ENCODE measurements around the gene ABHD12B.
"Not testable (repeated sequence)": the region's sequence is repeated elsewhere in the genome, so short reads cannot be mapped to it uniquely, and the experiment has no call there.

The ABHD12B gene

DNA sequence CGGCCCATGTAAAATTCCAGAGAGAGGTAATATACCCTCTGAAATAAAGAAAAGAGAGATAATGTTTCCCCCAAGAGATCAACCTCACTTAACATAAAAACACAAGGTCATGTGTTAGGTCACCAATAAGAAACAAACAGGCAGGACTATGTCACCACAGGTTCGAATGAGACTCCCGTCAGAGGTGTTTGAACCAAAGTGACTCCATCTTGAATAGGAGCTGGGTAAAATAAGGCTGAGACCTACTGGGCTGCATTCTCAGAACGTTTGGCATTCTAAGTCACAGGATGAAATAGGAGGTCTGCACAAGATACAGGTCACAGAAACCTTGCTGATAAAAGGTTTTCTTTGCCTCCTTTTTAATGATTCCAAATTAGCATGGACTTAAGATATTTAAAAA is 65.9 kb downstream of the ABHD12B start:
- DNase-seq, result no peak

DNA sequence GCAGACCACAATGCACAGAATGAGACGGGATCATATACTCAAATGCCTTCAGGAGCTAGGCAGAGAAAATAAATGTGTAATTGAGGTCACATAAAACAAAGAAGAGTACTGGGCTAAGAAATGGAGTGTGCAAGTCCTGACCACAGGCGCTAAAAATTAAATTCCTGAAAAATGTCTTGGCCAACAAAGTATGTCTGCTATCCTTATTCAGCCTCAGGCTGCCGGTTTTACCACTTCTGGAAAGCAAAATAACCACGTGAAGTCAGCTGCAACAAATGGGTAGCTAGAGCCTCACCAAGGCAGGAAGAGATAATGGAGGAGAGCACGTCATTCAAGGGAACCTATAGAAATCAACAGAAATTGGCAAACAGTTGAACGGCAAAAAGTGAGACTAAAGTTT is 69.3 kb downstream of the ABHD12B start:
- no peak for DNase-seq

DNA sequence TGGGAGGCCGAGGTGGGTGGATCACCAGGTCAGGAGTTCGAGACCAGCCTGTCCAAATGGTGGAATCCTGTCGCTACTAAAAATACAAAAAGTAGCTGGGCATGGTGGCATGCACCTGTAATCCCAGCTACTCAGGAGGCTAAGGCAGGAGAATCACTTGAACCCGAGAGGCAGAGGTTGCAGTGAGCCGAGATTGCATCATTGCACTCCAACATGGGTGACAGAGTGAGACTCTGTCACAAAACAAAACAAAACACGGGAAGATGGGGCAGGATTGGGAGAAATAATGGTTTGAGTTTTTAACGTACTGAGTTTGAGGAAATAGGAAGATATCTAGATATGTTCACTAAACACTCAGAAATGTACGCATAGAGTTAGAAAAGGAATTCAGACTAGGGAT is 69.8 kb downstream of the ABHD12B start:
- not testable (repeated sequence) for DNase-seq

DNA sequence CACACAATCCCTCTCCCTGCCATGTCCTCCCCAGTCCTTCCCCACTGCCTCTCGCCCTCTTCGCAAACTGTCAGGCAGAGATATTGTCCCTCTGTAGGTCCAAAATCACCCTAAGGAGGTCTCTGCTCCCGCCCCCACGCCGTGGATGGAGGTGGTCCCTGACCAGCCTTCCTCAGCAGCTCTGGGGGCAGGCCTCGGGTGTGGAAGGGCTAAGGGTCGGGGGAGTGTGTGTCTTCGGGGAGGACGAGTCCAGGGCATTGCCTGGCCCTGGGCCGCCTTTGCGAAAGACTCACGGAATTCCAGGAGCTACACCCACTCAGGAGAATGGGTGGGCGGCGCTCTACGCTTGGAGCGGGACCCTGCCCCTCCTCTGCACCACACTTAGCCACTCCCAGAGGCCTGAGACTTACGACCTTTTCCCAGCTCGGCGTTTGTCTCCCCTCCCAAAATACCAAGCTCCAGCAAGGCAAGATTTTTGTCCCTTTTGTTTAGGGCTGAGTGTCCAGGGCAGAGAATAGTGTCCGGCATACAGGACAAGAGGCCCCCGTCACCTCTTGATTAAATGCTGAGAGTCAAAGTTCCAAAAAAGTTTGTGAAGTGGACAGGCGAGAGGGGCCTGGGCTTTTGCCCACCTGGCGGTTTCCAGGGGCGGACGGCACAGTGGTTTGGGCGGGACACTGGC is 71.5 kb downstream of the ABHD12B start:
- DNase-seq, result no peak

DNA sequence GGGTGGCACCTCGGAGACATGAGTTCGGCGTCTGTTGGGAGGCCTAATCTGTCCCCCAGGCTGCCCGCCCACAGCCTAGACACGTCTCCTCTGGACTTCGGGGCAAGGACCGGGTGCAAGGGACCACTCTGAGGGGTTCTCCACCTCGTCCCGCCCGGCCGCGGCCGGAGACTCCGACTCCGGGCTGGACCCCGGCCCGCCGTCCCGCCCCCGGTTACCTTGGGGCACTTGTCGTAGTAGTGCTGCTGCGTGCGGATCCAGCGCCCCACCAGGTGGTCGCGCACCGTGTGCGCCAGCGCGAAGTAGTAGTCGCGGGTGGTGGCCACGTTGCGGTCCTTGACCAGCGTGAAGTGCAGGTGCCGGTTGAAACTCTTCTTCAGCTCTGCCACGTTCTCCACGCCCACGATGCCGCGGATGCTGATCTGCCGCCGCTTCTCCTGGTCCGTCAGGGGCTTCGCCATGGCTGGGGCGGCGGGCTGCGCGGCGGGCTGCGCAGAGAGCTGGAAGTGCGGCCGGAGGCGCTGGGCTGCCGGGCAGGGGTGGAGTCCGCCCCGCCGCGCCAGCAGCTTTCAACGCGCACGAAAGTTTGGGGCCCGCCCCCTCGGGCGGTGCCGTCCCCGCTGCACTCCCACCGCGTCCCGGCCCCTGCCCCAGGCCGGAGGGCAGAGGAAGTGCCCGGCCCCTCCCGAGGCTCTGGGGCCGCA is 72.2 kb downstream of the ABHD12B start, which contains the start of gene PYGL:
Gene PYGL, minus strand, starts transcription at position 541 of the 704 bp plus-strand sequence. Its CDS starts 80 bp downstream, at position 461.
- peak; percentile 15 to 21 for DNase-seq

DNA sequence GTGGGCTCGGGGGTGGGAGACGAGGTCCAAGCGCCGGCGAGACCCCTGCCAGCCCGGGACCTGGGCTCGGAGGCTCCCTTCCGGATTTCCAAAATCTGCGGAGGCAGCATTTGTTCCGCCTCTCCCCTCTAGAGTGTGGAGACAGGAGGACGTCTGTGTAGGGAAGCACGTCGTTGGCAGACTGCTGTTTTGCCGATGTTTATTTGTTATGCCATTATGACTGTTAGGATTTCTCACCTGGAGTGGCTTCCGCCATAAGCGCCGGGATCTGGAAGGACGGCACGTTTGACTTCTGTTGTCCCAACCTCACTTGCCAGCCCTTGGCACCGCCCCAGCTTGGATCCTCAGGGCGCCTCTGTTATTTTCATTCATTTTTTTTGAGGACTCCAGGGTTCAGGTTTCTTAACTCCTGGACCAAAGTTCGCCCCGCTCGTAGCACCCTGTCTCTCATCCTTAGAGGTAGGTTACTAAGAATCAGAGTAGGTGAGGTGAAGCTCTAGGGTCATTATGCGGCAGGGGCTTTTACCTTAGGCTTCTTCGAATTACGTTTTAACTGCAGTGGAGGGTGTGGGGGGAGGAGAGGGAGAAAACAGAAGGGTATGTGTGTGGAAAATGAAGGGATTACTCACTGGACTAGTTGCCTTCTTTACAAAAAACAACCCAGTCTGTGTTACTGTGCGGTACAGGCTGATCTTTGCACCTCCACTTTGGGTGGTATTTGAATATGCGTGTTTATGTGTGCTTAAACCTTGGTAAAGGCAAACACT is 73.0 kb downstream of the ABHD12B start:
- DNase-seq, result no peak

DNA sequence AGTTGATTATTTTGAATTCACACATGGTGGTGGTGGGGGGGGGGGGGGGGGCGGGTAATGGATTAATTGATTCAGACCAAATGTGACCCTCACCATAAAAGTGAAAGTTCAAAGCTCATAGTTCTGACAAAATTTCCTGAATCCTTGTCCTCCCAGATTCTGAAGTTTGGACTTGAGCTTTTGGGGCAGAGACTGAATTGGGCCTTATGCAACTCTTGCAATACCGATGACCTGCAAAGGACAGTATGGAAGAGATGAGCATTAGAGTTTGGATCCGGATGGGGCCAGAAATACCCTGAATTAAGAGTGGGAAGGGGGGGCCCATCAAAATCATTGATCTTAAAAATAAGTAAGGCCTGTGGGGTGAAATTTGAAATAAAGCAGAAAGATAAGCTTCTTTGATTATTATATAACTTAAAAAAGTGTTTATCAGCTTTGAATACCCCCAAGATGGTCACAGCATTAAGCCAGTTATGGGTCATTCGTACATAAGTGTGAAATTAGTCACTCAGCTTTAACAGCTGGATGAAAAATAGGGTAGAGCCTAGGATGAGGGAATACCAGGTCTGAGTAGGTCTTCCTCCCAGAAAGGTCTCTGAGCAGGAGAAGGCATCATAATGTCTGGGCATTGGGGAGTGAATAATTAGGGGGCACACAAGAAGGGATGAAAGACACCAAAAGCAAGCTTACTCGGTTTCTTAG is 74.5 kb downstream of the ABHD12B start:
- DNase-seq, result no peak

DNA sequence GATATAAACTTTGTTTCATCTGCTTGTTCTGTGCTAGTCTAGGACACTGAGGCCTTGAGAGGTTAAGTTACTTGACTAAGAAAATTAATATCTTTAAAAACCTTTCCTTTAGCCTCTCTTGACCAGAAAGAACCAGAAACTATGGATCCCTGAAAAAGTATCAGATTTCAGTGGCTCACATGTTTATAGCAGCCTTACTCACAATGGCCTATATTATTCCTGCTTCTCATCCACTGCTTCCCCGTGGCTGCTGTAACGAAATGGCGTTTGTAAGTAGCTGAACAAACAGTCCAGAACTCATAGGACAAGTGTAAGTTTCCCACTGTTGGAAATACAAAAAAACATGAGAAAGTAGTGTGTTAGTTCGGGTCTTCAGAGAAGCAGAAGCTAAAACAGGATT is 75.6 kb downstream of the ABHD12B start:
- no peak for DNase-seq

DNA sequence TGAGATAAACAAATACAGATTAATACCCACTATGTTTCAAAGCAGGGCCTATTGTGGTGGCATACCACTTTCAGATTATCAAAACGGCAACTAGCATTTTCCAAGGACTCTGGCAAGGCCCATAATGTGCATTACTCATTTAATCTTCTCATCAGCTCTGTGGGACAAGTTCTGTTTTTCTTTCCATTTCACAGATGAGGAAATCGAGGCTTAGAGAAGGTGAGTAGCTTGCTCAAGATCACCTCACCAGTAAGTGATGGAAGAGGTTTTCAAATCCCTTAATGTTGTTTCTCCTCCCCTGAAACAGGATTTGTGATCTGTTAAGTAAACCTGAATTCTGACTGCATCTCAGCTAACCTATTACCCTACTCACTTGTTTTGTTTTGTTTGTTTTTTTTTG is 76.4 kb downstream of the ABHD12B start:
- DNase-seq, result no peak

DNA sequence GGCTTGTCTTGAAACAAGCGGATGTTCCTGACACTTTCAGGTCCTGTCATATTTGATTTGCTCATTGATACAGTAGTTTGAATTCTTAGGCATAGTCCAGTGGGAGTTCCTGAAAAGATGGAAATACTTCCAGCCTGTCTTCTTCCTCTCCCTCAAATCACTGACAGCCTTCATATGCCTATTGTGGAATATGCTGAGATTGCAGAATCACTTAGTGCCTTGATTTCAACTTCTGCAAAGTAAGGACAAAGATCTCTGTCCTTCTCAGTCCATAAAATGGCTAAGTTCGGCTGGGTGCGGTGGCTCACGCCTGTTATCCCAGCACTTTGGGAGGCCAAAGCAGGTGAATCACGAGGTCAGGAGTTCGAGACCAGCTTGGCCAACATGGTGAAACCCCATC is 79.2 kb downstream of the ABHD12B start:
- DNase-seq, result no peak

DNA sequence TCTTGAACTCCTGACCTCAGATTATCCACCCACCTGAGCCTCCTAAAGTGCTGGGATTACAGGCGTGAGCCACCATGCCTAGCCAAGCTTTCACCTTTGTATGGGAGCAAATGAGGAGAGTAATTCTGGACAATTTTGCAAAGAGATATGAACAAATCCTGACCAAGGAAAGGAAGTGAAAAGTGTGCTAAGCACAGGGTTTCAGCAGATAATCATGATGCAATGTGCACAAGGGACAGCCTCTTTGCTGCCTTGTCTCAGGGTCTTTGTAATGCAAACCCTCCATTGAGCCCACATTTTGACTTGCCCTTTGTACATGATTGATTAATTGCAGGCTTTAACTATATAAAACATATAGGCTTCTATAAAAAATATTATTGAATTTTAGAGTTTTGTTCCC is 81.6 kb downstream of the ABHD12B start:
- no peak for DNase-seq

Measured in stimulated activated CD4-positive, alpha-beta T cell treated with anti-CD3 and anti-CD28 coated beads, Interleukin-4, amount 100 ng/mL, for 4 hours (primary cell).